ENCODE results near the gene DHDDS.

Gene DHDDS

GRCh38 chr1:26518355-26518754 lies 86.2 kb downstream of the DHDDS start:
- H3K36me3 Mint-ChIP-seq (ENCODE audit: low read depth), result no peaks in the 10 kb centered on the region
- H3K9me3 Mint-ChIP-seq, result no peaks in the 10 kb centered on the region
- H3K27ac Mint-ChIP-seq, result no peak overlapping the region
- H3K4me3 Mint-ChIP-seq, result no peak overlapping the region
- ATAC-seq (no peak), DNase-seq (no peak)
- no peaks in the 10 kb centered on the region for H3K4me1 Mint-ChIP-seq
- no peaks in the 10 kb centered on the region for H3K27me3 Mint-ChIP-seq

GRCh38 chr1:26520339-26520738 lies 88.2 kb downstream of the DHDDS start:
- Mint-ChIP-seq H3K27ac (no peak overlapping the region), H3K4me1 (no peaks in the 10 kb centered on the region), H3K36me3 (ENCODE audit: low read depth) (no peaks in the 10 kb centered on the region), H3K9me3 (no peaks in the 10 kb centered on the region), H3K27me3 (peaks cover 6% of the 10 kb centered on the region), H3K4me3 (no peak overlapping the region)
- ATAC-seq (no peak), DNase-seq (no peak)

All from activated naive CD8-positive, alpha-beta T cell treated with anti-CD3 and anti-CD28 coated beads, Interleukin-2, amount 50 U/mL, for 24 hours (primary cell).